ENCODE results near the gene USP7. TPM values are rescaled to one million over a fixed set of nuclear protein-coding genes. Genes with fewer than 3 reads are reported as not detected.

The USP7 gene
- total and polyA plus RNA-seq, 8 donors = 13.0 to 56.5 (median 39.8) TPM

- 90 to 91% methylated on average over 8 of the region's 8 CpGs for WGBS, 2 donors
- H3K9me3 ChIP-seq = no peaks in the 10 kb centered on the region
- H3K36me3 ChIP-seq = peaks cover 0 to 32% (median 9%) of the 10 kb centered on the region in 3 donors
- H3K27me3 ChIP-seq = no peaks in the 10 kb centered on the region
- DNase-seq (peak in 2 of 6 donors; percentile 31 to 41), FAIRE-seq (no peak), ATAC-seq (no peak)
- no peak overlapping the region for H3K27ac ChIP-seq
- no peak overlapping the region for H3K4me3 ChIP-seq
- no peaks in the 10 kb centered on the region for H3K4me1 ChIP-seq
- TF ChIP-seq, protein P1, sequence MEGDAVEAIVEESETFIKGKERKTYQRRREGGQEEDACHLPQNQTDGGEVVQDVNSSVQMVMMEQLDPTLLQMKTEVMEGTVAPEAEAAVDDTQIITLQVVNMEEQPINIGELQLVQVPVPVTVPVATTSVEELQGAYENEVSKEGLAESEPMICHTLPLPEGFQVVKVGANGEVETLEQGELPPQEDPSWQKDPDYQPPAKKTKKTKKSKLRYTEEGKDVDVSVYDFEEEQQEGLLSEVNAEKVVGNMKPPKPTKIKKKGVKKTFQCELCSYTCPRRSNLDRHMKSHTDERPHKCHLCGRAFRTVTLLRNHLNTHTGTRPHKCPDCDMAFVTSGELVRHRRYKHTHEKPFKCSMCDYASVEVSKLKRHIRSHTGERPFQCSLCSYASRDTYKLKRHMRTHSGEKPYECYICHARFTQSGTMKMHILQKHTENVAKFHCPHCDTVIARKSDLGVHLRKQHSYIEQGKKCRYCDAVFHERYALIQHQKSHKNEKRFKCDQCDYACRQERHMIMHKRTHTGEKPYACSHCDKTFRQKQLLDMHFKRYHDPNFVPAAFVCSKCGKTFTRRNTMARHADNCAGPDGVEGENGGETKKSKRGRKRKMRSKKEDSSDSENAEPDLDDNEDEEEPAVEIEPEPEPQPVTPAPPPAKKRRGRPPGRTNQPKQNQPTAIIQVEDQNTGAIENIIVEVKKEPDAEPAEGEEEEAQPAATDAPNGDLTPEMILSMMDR (IDR thresholded peaks at IDR 0.05) = no peak
- intact Hi-C loops (cut with DNase I) = no loop called here
These were observed 111.8 kb downstream of the USP7 start for GRCh38 chr16:8851761-8852403.

GRCh38 chr16:8850279-8850885 lies 113.3 kb downstream of the USP7 start:
- no peaks in the 10 kb centered on the region for H3K4me1 ChIP-seq
- H3K4me3 ChIP-seq = no peak overlapping the region
- H3K27me3 ChIP-seq = no peaks in the 10 kb centered on the region
- peak in 2 of 6 donors; percentile 56 to 69 for DNase-seq
- peak overlapping the region in 2 of 4 donors; percentile 27 to 31 for H3K27ac ChIP-seq
- intact Hi-C loops (cut with DNase I) = no loop called here
- TF ChIP-seq, protein P1 (IDR thresholded peaks at IDR 0.05) = no peak
- peaks cover 0 to 26% (median 9%) of the 10 kb centered on the region in 3 donors for H3K36me3 ChIP-seq
- no peaks in the 10 kb centered on the region for H3K9me3 ChIP-seq
- 61 to 73% methylated on average over 11 of the region's 11 CpGs for WGBS, 2 donors
- ATAC-seq = peak; percentile 15 to 53 (median 46)
- FAIRE-seq = no peak

DNA sequence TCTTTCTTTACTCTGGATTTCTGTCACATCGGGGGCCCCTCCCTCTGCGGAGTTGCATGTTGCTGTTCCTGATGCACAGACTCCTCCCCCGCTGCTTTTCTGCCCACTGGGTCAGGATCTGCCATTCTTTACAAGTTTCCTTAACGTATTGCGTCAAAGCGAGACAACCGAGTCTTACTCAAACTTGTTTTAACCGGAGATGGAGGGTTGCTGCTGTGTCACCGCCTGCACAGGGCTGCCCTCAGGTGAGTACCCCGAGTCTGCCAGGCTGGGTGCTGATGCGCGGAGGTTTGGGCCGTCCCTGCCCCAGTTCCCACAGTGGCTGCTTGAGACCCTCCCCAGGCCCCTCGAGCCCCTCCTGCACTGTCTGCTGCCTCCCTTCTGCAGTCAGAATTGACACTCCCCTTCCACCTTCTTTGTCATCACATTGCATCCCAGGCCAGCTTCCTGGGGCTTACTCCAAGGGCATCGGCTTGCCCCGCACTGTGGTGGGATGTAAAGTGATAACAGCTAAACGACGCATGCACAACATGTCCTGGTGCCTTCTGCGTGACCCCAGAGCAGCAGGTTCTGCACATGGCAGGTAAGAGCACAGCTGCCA lies 114.2 kb downstream of the USP7 start:
- Histone ChIP-seq H3K9me3 (no peaks in the 10 kb centered on the region), H3K36me3 (peaks cover 0 to 22% (median 9%) of the 10 kb centered on the region in 3 donors), H3K27ac (no peak overlapping the region), H3K4me1 (no peaks in the 10 kb centered on the region), H3K27me3 (no peaks in the 10 kb centered on the region), H3K4me3 (no peak overlapping the region)
- TF ChIP-seq, protein P1 (IDR thresholded peaks at IDR 0.05) = no peak
- DNase-seq (peak in 1 of 6 donors; percentile 53), ATAC-seq (no peak), FAIRE-seq (no peak)
- intact Hi-C loops (cut with DNase I) = no loop called here
- WGBS, 2 donors = 82 to 87% methylated on average over 19 of the region's 19 CpGs

GRCh38 chr16:8848939-8849391 lies 114.7 kb downstream of the USP7 start:
- H3K4me1 ChIP-seq = no peaks in the 10 kb centered on the region
- H3K4me3 ChIP-seq = no peak overlapping the region
- no peaks in the 10 kb centered on the region for H3K9me3 ChIP-seq
- H3K27ac ChIP-seq = no peak overlapping the region
- intact Hi-C loops (cut with DNase I) = no loop called here
- no peaks in the 10 kb centered on the region for H3K27me3 ChIP-seq
- 84 to 87% methylated on average over 8 of the region's 8 CpGs for WGBS, 2 donors
- FAIRE-seq = no peak
- TF ChIP-seq, protein P1 (IDR thresholded peaks at IDR 0.05) = no peak
- H3K36me3 ChIP-seq = peaks cover 0 to 22% (median 9%) of the 10 kb centered on the region in 3 donors
- peak in 1 of 6 donors; percentile 38 for DNase-seq
- peak in 1 of 4 donors; percentile 2 for ATAC-seq
